Measurements from ENCODE around the gene ACTR3C. TPM values are rescaled to one million over a fixed set of nuclear protein-coding genes. Genes with fewer than 3 reads are reported as not detected.
A peak's percentile ranks its signal among the peaks of the same experiment; 100 is the strongest.

The ACTR3C gene
- total and polyA plus RNA-seq, 2 of the 13 experiments (the other 11 are each of a cell fraction or from before 2014, with no cell fraction given) = 3.8 to 7.5 TPM

DNA sequence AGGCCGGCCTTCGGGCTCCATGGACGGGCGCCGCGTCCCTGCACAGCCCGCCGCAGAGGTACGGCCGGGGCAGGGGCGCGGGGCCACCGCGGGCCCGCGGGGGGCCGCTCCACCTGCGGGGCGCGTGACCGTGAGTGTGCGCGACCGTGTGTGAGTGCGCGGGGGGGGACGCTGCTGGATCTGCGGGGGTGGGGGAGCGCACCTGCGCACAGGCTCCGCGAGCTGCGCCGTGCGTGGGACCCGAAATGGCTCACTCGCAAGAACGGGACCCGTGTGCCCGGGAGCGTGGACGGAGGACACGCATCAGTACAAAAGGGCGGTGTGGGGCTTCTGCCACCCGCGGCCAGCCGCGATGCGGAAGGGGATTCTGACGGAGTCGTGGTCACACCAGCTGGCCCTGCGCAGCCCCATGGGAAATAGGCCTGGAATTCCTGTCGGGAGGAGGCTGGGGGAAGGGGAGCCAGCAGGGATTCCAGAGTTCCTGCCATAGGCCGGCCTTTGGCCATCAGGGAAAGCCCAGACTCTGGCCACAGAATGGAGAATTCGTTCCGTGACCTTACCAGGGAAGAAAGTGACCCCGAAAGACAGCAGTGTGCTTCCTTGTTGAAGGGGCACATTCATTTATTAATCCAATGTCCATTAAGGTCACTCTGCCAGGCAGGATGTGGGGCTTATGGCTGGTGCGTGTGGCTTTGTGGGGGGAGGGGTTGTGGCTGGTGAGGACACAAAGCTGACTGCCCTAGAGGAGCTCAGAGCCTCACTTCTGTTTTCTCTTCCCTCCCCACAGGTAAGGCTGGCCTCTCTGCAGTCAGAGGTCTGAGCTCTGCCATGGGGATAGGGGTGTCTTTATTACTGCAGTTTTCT lies 45.8 kb upstream of the ACTR3C start (continued):
- TF ChIP-seq, protein P1, sequence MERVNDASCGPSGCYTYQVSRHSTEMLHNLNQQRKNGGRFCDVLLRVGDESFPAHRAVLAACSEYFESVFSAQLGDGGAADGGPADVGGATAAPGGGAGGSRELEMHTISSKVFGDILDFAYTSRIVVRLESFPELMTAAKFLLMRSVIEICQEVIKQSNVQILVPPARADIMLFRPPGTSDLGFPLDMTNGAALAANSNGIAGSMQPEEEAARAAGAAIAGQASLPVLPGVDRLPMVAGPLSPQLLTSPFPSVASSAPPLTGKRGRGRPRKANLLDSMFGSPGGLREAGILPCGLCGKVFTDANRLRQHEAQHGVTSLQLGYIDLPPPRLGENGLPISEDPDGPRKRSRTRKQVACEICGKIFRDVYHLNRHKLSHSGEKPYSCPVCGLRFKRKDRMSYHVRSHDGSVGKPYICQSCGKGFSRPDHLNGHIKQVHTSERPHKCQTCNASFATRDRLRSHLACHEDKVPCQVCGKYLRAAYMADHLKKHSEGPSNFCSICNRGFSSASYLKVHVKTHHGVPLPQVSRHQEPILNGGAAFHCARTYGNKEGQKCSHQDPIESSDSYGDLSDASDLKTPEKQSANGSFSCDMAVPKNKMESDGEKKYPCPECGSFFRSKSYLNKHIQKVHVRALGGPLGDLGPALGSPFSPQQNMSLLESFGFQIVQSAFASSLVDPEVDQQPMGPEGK (CRISPR knock-in tag; IDR thresholded peaks at IDR 0.05) = peak; percentile 77
- TF ChIP-seq ZNF891 (CRISPR knock-in tag; IDR thresholded peaks at IDR 0.05) = 0 out of 2 replicates have a peak, but pooled peaks have one; percentile 40
- no peak for TF ChIP-seq GTF3A (CRISPR knock-in tag; conservative IDR thresholded peaks at IDR 0.05)
- peak; percentile 3; the same call in 1 of the 2 replicates for TF ChIP-seq TGIF2 (CRISPR knock-in tag; IDR thresholded peaks at IDR 0.05)
- TF ChIP-seq, protein P2, sequence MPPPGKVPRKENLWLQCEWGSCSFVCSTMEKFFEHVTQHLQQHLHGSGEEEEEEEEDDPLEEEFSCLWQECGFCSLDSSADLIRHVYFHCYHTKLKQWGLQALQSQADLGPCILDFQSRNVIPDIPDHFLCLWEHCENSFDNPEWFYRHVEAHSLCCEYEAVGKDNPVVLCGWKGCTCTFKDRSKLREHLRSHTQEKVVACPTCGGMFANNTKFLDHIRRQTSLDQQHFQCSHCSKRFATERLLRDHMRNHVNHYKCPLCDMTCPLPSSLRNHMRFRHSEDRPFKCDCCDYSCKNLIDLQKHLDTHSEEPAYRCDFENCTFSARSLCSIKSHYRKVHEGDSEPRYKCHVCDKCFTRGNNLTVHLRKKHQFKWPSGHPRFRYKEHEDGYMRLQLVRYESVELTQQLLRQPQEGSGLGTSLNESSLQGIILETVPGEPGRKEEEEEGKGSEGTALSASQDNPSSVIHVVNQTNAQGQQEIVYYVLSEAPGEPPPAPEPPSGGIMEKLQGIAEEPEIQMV (CRISPR knock-in tag; IDR thresholded peaks at IDR 0.05; ENCODE audit: low read depth) = no peak
- TF ChIP-seq ZNF329 (CRISPR knock-in tag; IDR thresholded peaks at IDR 0.05; ENCODE audit: low read depth) = no peak
- no peak for TF ChIP-seq ZNF614 (CRISPR knock-in tag; IDR thresholded peaks at IDR 0.05; ENCODE audit: borderline replicate concordance)
- TF ChIP-seq ZBTB1 (CRISPR knock-in tag; IDR thresholded peaks at IDR 0.05; ENCODE audit: borderline replicate concordance) = no peak
- no peak for TF ChIP-seq XRCC5 (optimal IDR thresholded peaks at IDR 0.05; ENCODE audit: low read length)
- peak; percentile 37; the same call in 1 of the 2 replicates for TF ChIP-seq ZBTB20 (CRISPR knock-in tag; IDR thresholded peaks at IDR 0.05; ENCODE audit: borderline replicate concordance, low read depth)
- TF ChIP-seq, protein P3, sequence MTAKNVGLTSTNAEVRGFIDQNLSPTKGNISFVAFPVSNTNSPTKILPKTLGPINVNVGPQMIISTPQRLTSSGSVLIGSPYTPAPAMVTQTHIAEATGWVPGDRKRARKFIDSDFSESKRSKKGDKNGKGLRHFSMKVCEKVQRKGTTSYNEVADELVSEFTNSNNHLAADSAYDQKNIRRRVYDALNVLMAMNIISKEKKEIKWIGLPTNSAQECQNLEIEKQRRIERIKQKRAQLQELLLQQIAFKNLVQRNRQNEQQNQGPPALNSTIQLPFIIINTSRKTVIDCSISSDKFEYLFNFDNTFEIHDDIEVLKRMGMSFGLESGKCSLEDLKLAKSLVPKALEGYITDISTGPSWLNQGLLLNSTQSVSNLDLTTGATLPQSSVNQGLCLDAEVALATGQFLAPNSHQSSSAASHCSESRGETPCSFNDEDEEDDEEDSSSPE (CRISPR knock-in tag; IDR thresholded peaks at IDR 0.05) = no peak
- TF ChIP-seq SRF (IDR thresholded peaks at IDR 0.05; ENCODE audit: low read depth, low read length) = no peak
- no peak for TF ChIP-seq ZNF782 (CRISPR knock-in tag; IDR thresholded peaks at IDR 0.05; ENCODE audit: borderline replicate concordance)
- no peak for TF ChIP-seq FOXP1 (IDR thresholded peaks at IDR 0.05)
- no peak for TF ChIP-seq FOXP1 (CRISPR knock-in tag; IDR thresholded peaks at IDR 0.05)
- TF ChIP-seq NRL (CRISPR knock-in tag; IDR thresholded peaks at IDR 0.05; ENCODE audit: borderline replicate concordance) = no peak
- peak; percentile 18; the same call in 1 of the 2 replicates for TF ChIP-seq HNF4A (CRISPR knock-in tag; IDR thresholded peaks at IDR 0.05)
- no peak for TF ChIP-seq RFXANK (CRISPR knock-in tag; IDR thresholded peaks at IDR 0.05)
- TF ChIP-seq ZNF430 (CRISPR knock-in tag; IDR thresholded peaks at IDR 0.05) = no peak; the same call in 1 of the 2 replicates
- no peak for TF ChIP-seq ZNF552 (CRISPR knock-in tag; IDR thresholded peaks at IDR 0.05; ENCODE audit: borderline replicate concordance)
- no peak for TF ChIP-seq TCF7L2 (IDR thresholded peaks at IDR 0.05; ENCODE audit: low read depth, low read length)
- no peak for TF ChIP-seq SMARCE1 (IDR thresholded peaks at IDR 0.05; ENCODE audit: borderline replicate concordance)
- TF ChIP-seq, protein P4, sequence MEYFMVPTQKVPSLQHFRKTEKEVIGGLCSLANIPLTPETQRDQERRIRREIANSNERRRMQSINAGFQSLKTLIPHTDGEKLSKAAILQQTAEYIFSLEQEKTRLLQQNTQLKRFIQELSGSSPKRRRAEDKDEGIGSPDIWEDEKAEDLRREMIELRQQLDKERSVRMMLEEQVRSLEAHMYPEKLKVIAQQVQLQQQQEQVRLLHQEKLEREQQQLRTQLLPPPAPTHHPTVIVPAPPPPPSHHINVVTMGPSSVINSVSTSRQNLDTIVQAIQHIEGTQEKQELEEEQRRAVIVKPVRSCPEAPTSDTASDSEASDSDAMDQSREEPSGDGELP (IDR thresholded peaks at IDR 0.05; ENCODE audit: borderline replicate concordance, low read depth) = peak; percentile 95
- no peak for TF ChIP-seq ZNF644 (CRISPR knock-in tag; IDR thresholded peaks at IDR 0.05; ENCODE audit: low read depth)

All from HepG2 (cell line).